ENCODE measurements around the gene OR2D3.

DNA sequence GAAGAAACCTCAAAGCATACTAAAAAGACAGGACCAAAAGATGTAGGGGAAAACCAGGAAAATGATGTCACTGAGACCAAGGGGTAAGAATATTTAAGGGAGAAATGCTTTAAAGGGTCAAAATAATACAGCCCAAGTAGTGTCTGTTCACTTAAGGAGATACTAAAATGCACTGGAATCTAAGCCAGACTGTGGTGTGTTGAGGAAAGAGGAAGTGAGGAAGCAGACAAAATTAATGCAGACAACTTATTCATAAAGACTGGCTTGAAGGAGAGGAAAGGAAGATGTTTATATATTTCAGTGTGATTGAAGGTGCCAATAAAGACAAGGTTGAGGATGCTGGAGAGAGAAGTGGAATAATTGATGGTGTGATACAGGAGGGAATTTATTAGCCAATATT lies 21.2 kb downstream of the OR2D3 start:
- TF ChIP-seq, protein P1, sequence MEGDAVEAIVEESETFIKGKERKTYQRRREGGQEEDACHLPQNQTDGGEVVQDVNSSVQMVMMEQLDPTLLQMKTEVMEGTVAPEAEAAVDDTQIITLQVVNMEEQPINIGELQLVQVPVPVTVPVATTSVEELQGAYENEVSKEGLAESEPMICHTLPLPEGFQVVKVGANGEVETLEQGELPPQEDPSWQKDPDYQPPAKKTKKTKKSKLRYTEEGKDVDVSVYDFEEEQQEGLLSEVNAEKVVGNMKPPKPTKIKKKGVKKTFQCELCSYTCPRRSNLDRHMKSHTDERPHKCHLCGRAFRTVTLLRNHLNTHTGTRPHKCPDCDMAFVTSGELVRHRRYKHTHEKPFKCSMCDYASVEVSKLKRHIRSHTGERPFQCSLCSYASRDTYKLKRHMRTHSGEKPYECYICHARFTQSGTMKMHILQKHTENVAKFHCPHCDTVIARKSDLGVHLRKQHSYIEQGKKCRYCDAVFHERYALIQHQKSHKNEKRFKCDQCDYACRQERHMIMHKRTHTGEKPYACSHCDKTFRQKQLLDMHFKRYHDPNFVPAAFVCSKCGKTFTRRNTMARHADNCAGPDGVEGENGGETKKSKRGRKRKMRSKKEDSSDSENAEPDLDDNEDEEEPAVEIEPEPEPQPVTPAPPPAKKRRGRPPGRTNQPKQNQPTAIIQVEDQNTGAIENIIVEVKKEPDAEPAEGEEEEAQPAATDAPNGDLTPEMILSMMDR (IDR thresholded peaks at IDR 0.05; ENCODE audit: low read length): no peak
- TF ChIP-seq EZH2 (IDR thresholded peaks at IDR 0.05; ENCODE audit: borderline replicate concordance, low read length): no peak

Data from OCI-LY1 (cell line).